ENCODE results near the gene ITGAX. TPM values are rescaled to one million over a fixed set of nuclear protein-coding genes. Genes with fewer than 3 reads are reported as not detected.

The ITGAX gene
- total RNA-seq, 1 experiment from 2014 or later: not detected

DNA sequence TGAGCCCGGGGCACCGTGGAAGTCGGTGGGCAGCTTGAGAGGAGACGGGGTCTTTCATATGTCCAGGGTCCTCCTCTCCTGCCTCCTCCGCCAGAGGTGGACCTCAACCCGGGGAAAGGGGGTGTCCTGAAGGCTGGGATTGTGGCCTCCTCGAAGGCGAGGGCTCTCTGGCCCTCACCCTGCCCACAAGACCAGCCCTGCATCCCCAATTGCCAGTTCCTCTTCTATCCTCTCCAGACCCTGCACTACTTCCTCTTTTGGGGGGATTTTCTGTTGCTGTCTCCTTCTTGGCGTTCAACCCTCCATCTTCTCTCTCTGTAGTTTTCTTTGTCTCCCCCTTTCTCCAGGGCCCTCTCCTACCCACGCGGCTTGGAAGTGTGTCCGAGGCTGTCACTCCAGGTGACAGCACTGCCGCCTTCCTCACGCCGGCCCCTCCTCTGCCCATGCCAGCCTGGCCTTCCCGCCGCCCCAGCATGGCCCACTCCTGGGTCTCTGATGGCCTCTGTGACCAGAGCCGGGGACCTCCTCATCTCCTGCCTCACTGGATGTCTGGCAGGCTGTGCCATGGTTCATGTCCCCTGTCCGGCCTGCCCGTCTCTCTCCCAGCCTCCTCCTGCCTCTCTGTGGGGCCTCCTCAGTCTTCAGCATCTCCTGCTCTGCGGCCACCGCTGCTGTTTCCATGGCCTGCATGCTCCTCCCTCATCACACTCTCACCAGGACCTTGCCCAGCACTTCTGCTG lies 2.4 kb upstream of the ITGAX start:
- H3K36me3 ChIP-seq (ENCODE audit: low read depth, low read length): no peaks in the 10 kb centered on the region
- H3K27me3 ChIP-seq (ENCODE audit: low read length): no peaks in the 10 kb centered on the region; the same call in 1 of the 2 replicates
- no peak overlapping the region for H3K9ac ChIP-seq (ENCODE audit: low read length)
- H3K4me1 ChIP-seq (ENCODE audit: insufficient read depth, low read length): no peaks in the 10 kb centered on the region
- H3K79me2 ChIP-seq (ENCODE audit: low read length): no peaks in the 10 kb centered on the region
- no peaks in the 10 kb centered on the region for H4K20me1 ChIP-seq (ENCODE audit: low read length)
- no peaks in the 10 kb centered on the region for H3K9me3 ChIP-seq (ENCODE audit: low read length)
- H3K27ac ChIP-seq (ENCODE audit: low read length): no peak overlapping the region
- DNase-seq (no peak), ATAC-seq (no peak)
- H3K9me2 ChIP-seq (replicated peaks; ENCODE audit: low read length): no peaks in the 10 kb centered on the region
- H3F3A ChIP-seq (ENCODE audit: low read length, unreplicated experiment): no peaks in the 10 kb centered on the region
- intact Hi-C loops (cut with micrococcal nuclease): no loop called here
- ChIA-PET CTCF (no interaction called here), POLR2A (ENCODE audit: unreplicated experiment) (interaction anchor here (0.7 kb wide), 1 partner anchor 211 kb away, joined by 3 read pairs; no protein-coding TSS in a partner anchor)
- H2AFZ ChIP-seq (ENCODE audit: low read length): no peak overlapping the region
- H3K4me3 ChIP-seq (ENCODE audit: low read length): no peak overlapping the region
- TF ChIP-seq EZH2 (IDR thresholded peaks at IDR 0.05; ENCODE audit: low read length, unreplicated experiment) (no peak), EZH2phosphoT487 (IDR thresholded peaks at IDR 0.05; ENCODE audit: borderline replicate concordance, low read length) (no peak)
- TF ChIP-seq, protein P1, sequence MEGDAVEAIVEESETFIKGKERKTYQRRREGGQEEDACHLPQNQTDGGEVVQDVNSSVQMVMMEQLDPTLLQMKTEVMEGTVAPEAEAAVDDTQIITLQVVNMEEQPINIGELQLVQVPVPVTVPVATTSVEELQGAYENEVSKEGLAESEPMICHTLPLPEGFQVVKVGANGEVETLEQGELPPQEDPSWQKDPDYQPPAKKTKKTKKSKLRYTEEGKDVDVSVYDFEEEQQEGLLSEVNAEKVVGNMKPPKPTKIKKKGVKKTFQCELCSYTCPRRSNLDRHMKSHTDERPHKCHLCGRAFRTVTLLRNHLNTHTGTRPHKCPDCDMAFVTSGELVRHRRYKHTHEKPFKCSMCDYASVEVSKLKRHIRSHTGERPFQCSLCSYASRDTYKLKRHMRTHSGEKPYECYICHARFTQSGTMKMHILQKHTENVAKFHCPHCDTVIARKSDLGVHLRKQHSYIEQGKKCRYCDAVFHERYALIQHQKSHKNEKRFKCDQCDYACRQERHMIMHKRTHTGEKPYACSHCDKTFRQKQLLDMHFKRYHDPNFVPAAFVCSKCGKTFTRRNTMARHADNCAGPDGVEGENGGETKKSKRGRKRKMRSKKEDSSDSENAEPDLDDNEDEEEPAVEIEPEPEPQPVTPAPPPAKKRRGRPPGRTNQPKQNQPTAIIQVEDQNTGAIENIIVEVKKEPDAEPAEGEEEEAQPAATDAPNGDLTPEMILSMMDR (conservative IDR thresholded peaks at IDR 0.05; ENCODE audit: low read depth, low read length): no peak
- BruUV-seq (replicated peaks): no TSS peak
- no peak overlapping the region for H3K4me2 ChIP-seq (ENCODE audit: low read length)

DNA sequence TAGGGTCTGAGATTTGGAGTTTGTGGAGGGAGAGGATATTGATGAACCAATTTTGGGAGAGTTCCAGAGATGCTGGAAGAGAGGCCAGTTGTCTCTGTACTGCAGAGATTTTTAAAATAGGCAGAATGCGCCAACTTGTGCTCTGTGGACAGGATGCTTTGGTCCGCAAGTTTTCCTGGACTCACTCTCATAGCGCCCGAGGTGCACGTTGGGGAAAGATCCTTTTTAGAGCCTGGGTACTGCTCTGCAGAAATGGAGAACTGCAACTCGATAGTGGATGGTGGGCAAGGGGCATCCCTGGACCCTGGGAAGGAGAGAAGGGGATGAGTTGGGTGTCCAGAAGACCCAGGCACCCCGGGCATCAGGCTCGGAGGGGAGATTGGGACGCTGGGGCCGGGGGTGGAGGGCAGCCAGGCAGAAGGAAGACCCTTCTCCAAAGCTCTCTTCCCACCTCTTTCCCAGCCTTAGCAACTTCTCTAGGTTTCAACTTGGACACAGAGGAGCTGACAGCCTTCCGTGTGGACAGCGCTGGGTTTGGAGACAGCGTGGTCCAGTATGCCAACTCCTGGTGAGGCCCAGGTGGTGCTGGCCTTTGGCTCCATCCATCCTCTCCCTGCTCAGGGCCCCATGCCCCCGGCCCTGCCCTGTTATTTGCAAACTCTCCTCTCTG lies 590 bp downstream of the ITGAX start:
- intact Hi-C loops (cut with micrococcal nuclease): no loop called here
- ChIA-PET POLR2A (ENCODE audit: unreplicated experiment) (no interaction called here), CTCF (interaction anchor here (0.7 kb wide), 1 partner anchor 22 kb away, joined by 4 read pairs; no protein-coding TSS in a partner anchor)
- H3F3A ChIP-seq (ENCODE audit: low read length, unreplicated experiment): no peaks in the 10 kb centered on the region
- H3K9ac ChIP-seq (ENCODE audit: low read length): no peak overlapping the region
- H3K4me1 ChIP-seq (ENCODE audit: insufficient read depth, low read length): no peaks in the 10 kb centered on the region
- no peaks in the 10 kb centered on the region for H3K79me2 ChIP-seq (ENCODE audit: low read length)
- no peaks in the 10 kb centered on the region for H4K20me1 ChIP-seq (ENCODE audit: low read length)
- H3K9me3 ChIP-seq (ENCODE audit: low read length): no peaks in the 10 kb centered on the region
- DNase-seq (no peak), ATAC-seq (no peak)
- no TSS peak for BruUV-seq (replicated peaks)
- H3K27ac ChIP-seq (ENCODE audit: low read length): no peak overlapping the region
- no peak overlapping the region for H3K4me3 ChIP-seq (ENCODE audit: low read length)
- TF ChIP-seq, protein P1 (conservative IDR thresholded peaks at IDR 0.05; ENCODE audit: low read depth, low read length): no peak
- TF ChIP-seq EZH2phosphoT487 (IDR thresholded peaks at IDR 0.05; ENCODE audit: borderline replicate concordance, low read length): no peak
- TF ChIP-seq EZH2 (IDR thresholded peaks at IDR 0.05; ENCODE audit: low read length, unreplicated experiment): no peak
- no peaks in the 10 kb centered on the region; the same call in 1 of the 2 replicates for H3K27me3 ChIP-seq (ENCODE audit: low read length)
- H2AFZ ChIP-seq (ENCODE audit: low read length): no peak overlapping the region
- H3K4me2 ChIP-seq (ENCODE audit: low read length): no peak overlapping the region
- H3K9me2 ChIP-seq (replicated peaks; ENCODE audit: low read length): no peaks in the 10 kb centered on the region
- H3K36me3 ChIP-seq (ENCODE audit: low read depth, low read length): no peaks in the 10 kb centered on the region
